Measurements from ENCODE around the gene WNK4. TPM values are rescaled to one million over a fixed set of nuclear protein-coding genes. Genes with fewer than 3 reads are reported as not detected.

WNK4 gene
- polyA plus RNA-seq, 1 donor from 2014 or later = 0.10 TPM

- no peak overlapping the region for H3K4me2 ChIP-seq (ENCODE audit: low read length)
- no peaks in the 10 kb centered on the region for H3K9me2 ChIP-seq (ENCODE audit: insufficient read depth, low read length)
- no peak overlapping the region for H3K9ac ChIP-seq (ENCODE audit: low read length)
Measured at GRCh38 chr17:42782166-42783061, 2.0 kb downstream of the WNK4 start.

More at GRCh38 chr17:42782166-42783061, 2.0 kb downstream of the WNK4 start:
- Histone ChIP-seq H3K27me3 (ENCODE audit: insufficient read depth, low read depth, low read length) (peaks cover 37% of the 10 kb centered on the region), H3F3A (ENCODE audit: insufficient read depth, low read length, poor library complexity, severe bottlenecking) (no peaks in the 10 kb centered on the region), H3K27ac (ENCODE audit: low read length) (no peak overlapping the region), H2AFZ (ENCODE audit: low read depth, low read length) (no peak overlapping the region), H3K4me3 (ENCODE audit: low read length) (no peak overlapping the region), H3K9me3 (ENCODE audit: low read length) (no peaks in the 10 kb centered on the region), H3K36me3 (ENCODE audit: insufficient read depth, low read length) (no peaks in the 10 kb centered on the region), H3K79me2 (replicated peaks; ENCODE audit: insufficient read depth, low read length) (no peaks in the 10 kb centered on the region), H4K20me1 (ENCODE audit: insufficient read depth) (no peaks in the 10 kb centered on the region)
- no peak for TF ChIP-seq REST (IDR thresholded peaks at IDR 0.05; ENCODE audit: borderline replicate concordance)
- TF ChIP-seq CTCF (IDR thresholded peaks at IDR 0.05; ENCODE audit: poor library complexity, severe bottlenecking) = no peak
- TF ChIP-seq RAD21 (conservative IDR thresholded peaks at IDR 0.05) = no peak
- TF ChIP-seq TAF1 (IDR thresholded peaks at IDR 0.05; ENCODE audit: low read depth) = no peak
- TF ChIP-seq POLR2AphosphoS5 (IDR thresholded peaks at IDR 0.05) = no peak
- no peak for TF ChIP-seq EP300 (conservative IDR thresholded peaks at IDR 0.05; ENCODE audit: poor library complexity, severe bottlenecking)
- TF ChIP-seq SMC3 (conservative IDR thresholded peaks at IDR 0.05; ENCODE audit: poor library complexity) = no peak
- no peak for TF ChIP-seq EZH2 (IDR thresholded peaks at IDR 0.05; ENCODE audit: borderline replicate concordance, insufficient read depth, low read length, poor library complexity, severe bottlenecking)
- TF ChIP-seq MXI1 (conservative IDR thresholded peaks at IDR 0.05; ENCODE audit: poor library complexity, severe bottlenecking) = no peak
